GM10248 (cell line): ENCODE data around the gene YBX3.

Experiments
- CTCF ChIA-PET: fragments of 300-600 bp; sonication (Branson Sonifier 250); formaldehyde crosslinking; extraction: SDS; loops from one replicate; lab custom pipeline; 2021; ENCODE audit warnings: antibody characterized with exemption; lab: Yijun Ruan, JAX
- POLR2A ChIA-PET: fragments of 350-650 bp; sonication (Branson Sonifier 250); formaldehyde crosslinking; extraction: SDS; loops from one replicate; lab custom pipeline; 2020; ENCODE audit warnings: antibody characterized with exemption; lab: Yijun Ruan, JAX
- DNase-seq: peaks from one replicate; pipeline ENCODE4 v3.0.0; 2012; ENCODE audit errors: extremely low spot score
- CTCF ChIP-seq: IDR thresholded peaks from 2 replicates; pipeline ENCODE4 v1.5.1; 2012; ENCODE audit warnings: mild to moderate bottlenecking, low read depth; ENCODE audit errors: extremely low read depth, missing control alignments, control extremely low read depth

The YBX3 gene

GRCh38 chr12:10722905-10723746 is at the start of gene YBX3:
TSS of gene YBX3 (minus strand) at chr12:10723323. CDS start at chr12:10723111, 212 bp downstream.
- ChIA-PET CTCF (interaction anchor here (0.9 to 1.5 kb wide), 6 partner anchors 9 to 27 kb away, joined by 3 to 4 read pairs (median 4); no protein-coding TSS in a partner anchor), POLR2A (no interaction called here)
- peak; percentile 85 for DNase-seq
- peak; percentile 9 for TF ChIP-seq CTCF

DNA sequence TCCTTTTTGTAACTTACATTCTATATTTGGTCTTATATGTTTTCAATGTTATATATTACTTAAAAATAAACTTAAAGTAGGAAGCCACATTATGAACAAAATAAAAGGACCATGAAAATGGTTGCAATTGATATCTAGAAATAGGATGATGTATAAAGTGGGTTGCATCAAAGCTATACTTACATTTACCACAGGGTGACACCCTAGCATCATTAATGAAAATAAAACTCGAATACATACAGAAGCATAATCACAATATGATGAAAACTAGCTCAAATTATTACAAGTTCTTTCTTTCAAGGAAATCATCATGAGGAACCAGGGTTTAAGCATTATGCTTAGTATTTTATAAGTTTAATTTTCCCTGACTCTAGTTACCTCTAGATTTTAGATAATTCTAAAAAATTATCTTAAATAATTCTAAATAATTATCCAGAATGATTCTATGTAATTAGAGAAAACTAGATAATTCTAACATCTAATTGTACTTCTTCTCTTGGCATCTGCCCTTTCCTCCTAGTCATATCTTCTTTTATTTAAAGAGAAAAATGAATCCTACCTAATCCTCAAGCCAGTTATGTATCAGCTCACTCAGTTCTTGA is 48.1 kb upstream of the YBX3 start:
- no peak for DNase-seq
- POLR2A ChIA-PET: no interaction called here
- TF ChIP-seq CTCF: peak; percentile 57
- CTCF ChIA-PET: interaction anchor here (0.8 to 6.2 kb wide), 11 partner anchors 9 to 1562 kb away, joined by 3 to 51 read pairs (median 3); no protein-coding TSS in a partner anchor

GRCh38 chr12:10759657-10760056 is 36.5 kb upstream of the YBX3 start:
- no peak for DNase-seq
- TF ChIP-seq CTCF: no peak
- ChIA-PET CTCF (interaction anchor here (1.3 to 1.8 kb wide), 2 partner anchors 9 to 12 kb away, joined by 4 to 13 read pairs; no protein-coding TSS in a partner anchor), POLR2A (no interaction called here)

GRCh38 chr12:10756194-10756593 is 33.1 kb upstream of the YBX3 start:
- TF ChIP-seq CTCF: no peak
- no peak for DNase-seq
- ChIA-PET POLR2A (no interaction called here), CTCF (interaction anchor here (1.6 kb wide), 1 partner anchor 10 kb away, joined by 4 read pairs; no protein-coding TSS in a partner anchor)

DNA sequence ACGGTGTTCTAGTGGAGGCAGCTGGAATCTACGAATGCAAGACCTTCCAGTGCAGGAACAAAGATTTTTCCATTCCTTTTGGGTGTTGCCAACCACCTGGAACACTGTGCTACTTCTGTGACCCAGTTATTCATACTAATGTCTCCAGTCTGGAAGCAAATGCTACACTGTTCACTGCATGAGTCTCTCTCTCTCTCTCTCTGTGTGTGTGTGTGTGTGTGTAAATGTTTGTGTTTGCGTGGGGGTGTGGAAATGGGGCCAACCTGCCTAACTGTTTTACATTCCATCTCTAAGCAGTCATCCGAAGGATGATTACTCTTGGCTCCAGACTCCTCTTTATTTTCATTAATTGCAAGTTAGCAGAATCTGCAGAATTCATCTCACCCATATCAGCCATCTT is 29.9 kb upstream of the YBX3 start:
- ChIA-PET CTCF (no interaction called here), POLR2A (no interaction called here)
- DNase-seq: no peak
- no peak for TF ChIP-seq CTCF

DNA sequence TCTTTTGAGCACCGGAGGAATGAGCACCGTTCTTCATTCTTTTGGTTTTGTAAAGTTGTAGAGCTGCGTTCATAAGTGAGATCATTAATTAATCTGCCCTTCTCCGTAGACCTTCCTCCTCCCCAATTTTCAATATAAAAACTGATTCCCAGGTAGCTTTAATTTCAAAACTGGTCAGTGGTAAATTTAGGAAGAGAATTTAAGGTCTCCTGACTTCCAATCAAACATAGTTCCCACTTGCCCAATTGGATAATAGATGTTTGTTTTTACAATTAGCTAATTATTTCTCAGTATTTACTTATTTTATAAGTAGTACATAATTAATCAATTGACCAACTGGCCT is 27.2 kb upstream of the YBX3 start:
- ChIA-PET CTCF (interaction anchor here (0.7 to 3.4 kb wide), 31 partner anchors 10 to 1000 kb away, joined by 3 to 22 read pairs (median 4); no protein-coding TSS in a partner anchor), POLR2A (no interaction called here)
- TF ChIP-seq CTCF: no peak
- no peak for DNase-seq
